Stomach (tissue), 4 donors: ENCODE data around the gene TCIRG1.

Experiments
- EP300 ChIP-seq: sonication (generic); formaldehyde crosslinking; IDR thresholded peaks from one replicate; pipeline ENCODE4 v1.6.1; 2017; ENCODE audit warnings: antibody characterized with exemption
- POLR2A ChIP-seq, 4 donors: fragments of 450-650 bp; IDR thresholded peaks; one replicate each; pipeline ENCODE4 v1.6.1; 2016; ENCODE audit warnings: antibody characterized with exemption in 4 of 4, control low read depth in 2 of 4, mild to moderate bottlenecking in 1 of 4, moderate library complexity in 1 of 4
- POLR2AphosphoS5 ChIP-seq, 3 donors: sonication (generic); formaldehyde crosslinking; IDR thresholded peaks; one replicate each; pipeline ENCODE4 v1.6.1; 2016; ENCODE audit warnings: antibody characterized with exemption in 3 of 3
- TF ChIP-seq, protein P1 (sequence below), 7 experiments: fragments of 450-650 bp in 4 of 7; fragments of 200-600 bp in 3 of 7; sonication (generic) in 3 of 7; IDR thresholded peaks; one replicate each; pipeline ENCODE4 v1.5.1; 2016 to 2019; ENCODE audit warnings: antibody characterized with exemption in 7 of 7, control low read depth in 2 of 7, mild to moderate bottlenecking in 1 of 7

DNA sequence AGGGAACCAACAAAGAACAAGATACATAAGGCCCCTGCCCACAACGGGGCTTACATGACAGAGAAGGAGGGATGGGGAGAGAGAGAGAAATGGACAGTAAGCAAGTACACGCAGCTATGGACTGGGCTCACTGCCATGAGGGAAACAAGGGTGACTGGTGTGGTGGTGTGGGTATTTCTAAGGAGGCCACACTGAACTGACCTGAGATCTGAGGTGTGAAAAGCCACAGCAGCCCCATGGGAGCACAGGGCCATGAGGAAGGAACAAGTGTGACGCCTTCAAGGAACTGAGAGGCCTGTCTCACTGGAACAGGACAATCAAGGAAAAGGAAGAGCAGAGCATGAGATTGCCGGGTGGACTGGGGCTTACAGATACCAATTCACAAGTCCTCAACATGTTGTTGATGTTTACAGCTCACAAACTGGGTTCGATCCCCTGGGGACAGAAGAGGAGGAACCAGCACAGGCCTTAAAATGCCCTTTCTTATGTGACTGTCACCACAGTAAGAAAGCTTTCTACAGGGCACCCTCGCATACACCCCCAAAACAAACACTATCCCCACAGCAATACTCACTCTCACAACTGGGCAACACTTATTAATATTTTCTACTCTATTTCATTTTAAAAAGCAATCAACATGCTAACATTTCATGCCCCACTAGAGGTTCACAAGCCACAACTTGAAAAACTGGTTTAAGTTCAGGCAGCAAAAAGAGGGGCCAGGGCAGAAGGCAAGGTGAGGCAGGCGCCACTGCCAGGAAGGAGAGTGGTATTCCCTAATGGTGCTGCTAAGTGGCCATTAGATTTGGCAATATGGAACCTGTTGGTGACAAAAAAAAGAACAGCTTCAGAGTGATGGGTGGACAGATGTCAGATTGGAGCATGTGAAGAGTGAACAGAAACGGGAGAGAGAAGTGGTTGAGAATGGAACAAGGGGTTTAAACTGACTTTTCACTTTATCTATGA, 39.1 kb downstream of the TCIRG1 start:
- TF ChIP-seq POLR2A (IDR thresholded peaks at IDR 0.05) (no peak), EP300 (no peak), POLR2AphosphoS5 (IDR thresholded peaks at IDR 0.05) (no peak)
- TF ChIP-seq, protein P1, sequence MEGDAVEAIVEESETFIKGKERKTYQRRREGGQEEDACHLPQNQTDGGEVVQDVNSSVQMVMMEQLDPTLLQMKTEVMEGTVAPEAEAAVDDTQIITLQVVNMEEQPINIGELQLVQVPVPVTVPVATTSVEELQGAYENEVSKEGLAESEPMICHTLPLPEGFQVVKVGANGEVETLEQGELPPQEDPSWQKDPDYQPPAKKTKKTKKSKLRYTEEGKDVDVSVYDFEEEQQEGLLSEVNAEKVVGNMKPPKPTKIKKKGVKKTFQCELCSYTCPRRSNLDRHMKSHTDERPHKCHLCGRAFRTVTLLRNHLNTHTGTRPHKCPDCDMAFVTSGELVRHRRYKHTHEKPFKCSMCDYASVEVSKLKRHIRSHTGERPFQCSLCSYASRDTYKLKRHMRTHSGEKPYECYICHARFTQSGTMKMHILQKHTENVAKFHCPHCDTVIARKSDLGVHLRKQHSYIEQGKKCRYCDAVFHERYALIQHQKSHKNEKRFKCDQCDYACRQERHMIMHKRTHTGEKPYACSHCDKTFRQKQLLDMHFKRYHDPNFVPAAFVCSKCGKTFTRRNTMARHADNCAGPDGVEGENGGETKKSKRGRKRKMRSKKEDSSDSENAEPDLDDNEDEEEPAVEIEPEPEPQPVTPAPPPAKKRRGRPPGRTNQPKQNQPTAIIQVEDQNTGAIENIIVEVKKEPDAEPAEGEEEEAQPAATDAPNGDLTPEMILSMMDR (IDR thresholded peaks at IDR 0.05), result no peak
